GM19328 (cell line): ENCODE measurements around the gene TMEM9.

ENCODE experiments used
- ATAC-seq: cut with Tn5 transposase; IDR thresholded peaks from one replicate; pipeline ENCODE4 v1.9.1; 2021; ENCODE audit warnings: mild to moderate bottlenecking, moderate library complexity; ENCODE audit not compliant: unreplicated experiment

TMEM9 gene

GRCh38 chr1:201131398-201131797, 22.9 kb downstream of the TMEM9 start:
- no peak for ATAC-seq

- no peak for ATAC-seq
Observed at GRCh38 chr1:201128962-201129361, 25.3 kb downstream of the TMEM9 start.

GRCh38 chr1:201128476-201128875, 25.8 kb downstream of the TMEM9 start:
- ATAC-seq: no peak

- ATAC-seq: no peak
Observed at GRCh38 chr1:201127755-201128455, 26.4 kb downstream of the TMEM9 start.

GRCh38 chr1:201126832-201127754, 27.2 kb downstream of the TMEM9 start, which contains the start of gene ASCL5:
TSS of gene ASCL5 (minus strand) at chr1:201127184. CDS start at chr1:201115372, 11,812 bp downstream.
- no peak for ATAC-seq

- no peak for ATAC-seq
Observed at GRCh38 chr1:201126463-201126831, 27.8 kb downstream of the TMEM9 start.

- no peak for ATAC-seq
Observed at GRCh38 chr1:201125800-201126199, 28.5 kb downstream of the TMEM9 start.

- ATAC-seq: no peak
Observed at GRCh38 chr1:201125019-201125418, 29.3 kb downstream of the TMEM9 start.

- no peak for ATAC-seq
Observed at GRCh38 chr1:201123866-201124265, 30.4 kb downstream of the TMEM9 start.

- no peak for ATAC-seq
Observed at GRCh38 chr1:201122321-201122957, 31.8 kb downstream of the TMEM9 start.

GRCh38 chr1:201119206-201120197, 34.8 kb downstream of the TMEM9 start:
- no peak for ATAC-seq

GRCh38 chr1:201116091-201116490, 38.2 kb downstream of the TMEM9 start:
- ATAC-seq: no peak

GRCh38 chr1:201115390-201115937, 38.8 kb downstream of the TMEM9 start:
- ATAC-seq: no peak

GRCh38 chr1:201114245-201115131, 39.8 kb downstream of the TMEM9 start:
- ATAC-seq: peak; percentile 82

GRCh38 chr1:201113451-201114244, 40.6 kb downstream of the TMEM9 start:
- ATAC-seq: no peak

- no peak for ATAC-seq
Observed at GRCh38 chr1:201112926-201113325, 41.3 kb downstream of the TMEM9 start.

- ATAC-seq: no peak
Observed at GRCh38 chr1:201112173-201112731, 42.0 kb downstream of the TMEM9 start, which contains the start of gene CACNA1S. TSS of gene CACNA1S (minus strand) at chr1:201112426. CDS start at chr1:201112339, 87 bp downstream.

GRCh38 chr1:201111672-201112071, 42.6 kb downstream of the TMEM9 start:
- no peak for ATAC-seq
